Uterus (tissue), 2 donors: ENCODE data around the gene PTPRQ.

Source experiments
- POLR2A ChIP-seq, 2 donors: fragments of 450-650 bp; IDR thresholded peaks; one replicate each; pipeline ENCODE4 v1.6.1; 2016; ENCODE audit warnings: antibody characterized with exemption in 2 of 2, mild to moderate bottlenecking in 1 of 2, moderate library complexity in 1 of 2
- TF ChIP-seq, protein P1 (sequence below), 4 experiments: fragments of 200-600 bp in 2 of 4; fragments of 450-650 bp in 2 of 4; sonication (generic) in 2 of 4; IDR thresholded peaks; one replicate each; pipeline ENCODE4 v1.5.1; 2016 to 2019; ENCODE audit warnings: antibody characterized with exemption in 4 of 4, mild to moderate bottlenecking in 2 of 4, moderate library complexity in 1 of 4

DNA sequence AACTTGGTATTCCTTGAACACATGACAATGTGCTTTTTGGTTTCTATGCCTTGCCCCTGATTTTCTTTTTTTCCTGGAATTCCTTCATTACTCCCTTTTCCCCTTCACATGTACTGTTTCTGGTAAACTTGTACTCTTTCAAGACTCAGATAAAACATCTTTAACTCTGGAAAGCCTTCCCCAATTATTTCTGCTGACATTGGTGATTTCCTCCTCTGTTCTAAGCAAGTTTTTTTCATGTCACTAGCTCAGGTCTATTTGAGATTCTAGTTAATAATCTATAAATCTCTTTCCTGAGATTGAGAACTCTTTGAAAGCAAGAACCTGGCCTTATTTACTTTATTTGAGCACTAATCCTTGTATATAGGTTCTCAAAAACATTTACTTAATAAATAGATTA, 24.0 kb upstream of the PTPRQ start:
- TF ChIP-seq, protein P1, sequence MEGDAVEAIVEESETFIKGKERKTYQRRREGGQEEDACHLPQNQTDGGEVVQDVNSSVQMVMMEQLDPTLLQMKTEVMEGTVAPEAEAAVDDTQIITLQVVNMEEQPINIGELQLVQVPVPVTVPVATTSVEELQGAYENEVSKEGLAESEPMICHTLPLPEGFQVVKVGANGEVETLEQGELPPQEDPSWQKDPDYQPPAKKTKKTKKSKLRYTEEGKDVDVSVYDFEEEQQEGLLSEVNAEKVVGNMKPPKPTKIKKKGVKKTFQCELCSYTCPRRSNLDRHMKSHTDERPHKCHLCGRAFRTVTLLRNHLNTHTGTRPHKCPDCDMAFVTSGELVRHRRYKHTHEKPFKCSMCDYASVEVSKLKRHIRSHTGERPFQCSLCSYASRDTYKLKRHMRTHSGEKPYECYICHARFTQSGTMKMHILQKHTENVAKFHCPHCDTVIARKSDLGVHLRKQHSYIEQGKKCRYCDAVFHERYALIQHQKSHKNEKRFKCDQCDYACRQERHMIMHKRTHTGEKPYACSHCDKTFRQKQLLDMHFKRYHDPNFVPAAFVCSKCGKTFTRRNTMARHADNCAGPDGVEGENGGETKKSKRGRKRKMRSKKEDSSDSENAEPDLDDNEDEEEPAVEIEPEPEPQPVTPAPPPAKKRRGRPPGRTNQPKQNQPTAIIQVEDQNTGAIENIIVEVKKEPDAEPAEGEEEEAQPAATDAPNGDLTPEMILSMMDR (IDR thresholded peaks at IDR 0.05): no peak
- no peak for TF ChIP-seq POLR2A (IDR thresholded peaks at IDR 0.05)
